GM18508 (cell line): ENCODE measurements around the gene HHLA2.

Source experiments
- ATAC-seq: cut with Tn5 transposase; IDR thresholded peaks from one replicate; pipeline ENCODE4 v1.9.1; 2021; ENCODE audit warnings: moderate number of reproducible peaks; ENCODE audit not compliant: insufficient read depth, unreplicated experiment

Gene HHLA2

DNA sequence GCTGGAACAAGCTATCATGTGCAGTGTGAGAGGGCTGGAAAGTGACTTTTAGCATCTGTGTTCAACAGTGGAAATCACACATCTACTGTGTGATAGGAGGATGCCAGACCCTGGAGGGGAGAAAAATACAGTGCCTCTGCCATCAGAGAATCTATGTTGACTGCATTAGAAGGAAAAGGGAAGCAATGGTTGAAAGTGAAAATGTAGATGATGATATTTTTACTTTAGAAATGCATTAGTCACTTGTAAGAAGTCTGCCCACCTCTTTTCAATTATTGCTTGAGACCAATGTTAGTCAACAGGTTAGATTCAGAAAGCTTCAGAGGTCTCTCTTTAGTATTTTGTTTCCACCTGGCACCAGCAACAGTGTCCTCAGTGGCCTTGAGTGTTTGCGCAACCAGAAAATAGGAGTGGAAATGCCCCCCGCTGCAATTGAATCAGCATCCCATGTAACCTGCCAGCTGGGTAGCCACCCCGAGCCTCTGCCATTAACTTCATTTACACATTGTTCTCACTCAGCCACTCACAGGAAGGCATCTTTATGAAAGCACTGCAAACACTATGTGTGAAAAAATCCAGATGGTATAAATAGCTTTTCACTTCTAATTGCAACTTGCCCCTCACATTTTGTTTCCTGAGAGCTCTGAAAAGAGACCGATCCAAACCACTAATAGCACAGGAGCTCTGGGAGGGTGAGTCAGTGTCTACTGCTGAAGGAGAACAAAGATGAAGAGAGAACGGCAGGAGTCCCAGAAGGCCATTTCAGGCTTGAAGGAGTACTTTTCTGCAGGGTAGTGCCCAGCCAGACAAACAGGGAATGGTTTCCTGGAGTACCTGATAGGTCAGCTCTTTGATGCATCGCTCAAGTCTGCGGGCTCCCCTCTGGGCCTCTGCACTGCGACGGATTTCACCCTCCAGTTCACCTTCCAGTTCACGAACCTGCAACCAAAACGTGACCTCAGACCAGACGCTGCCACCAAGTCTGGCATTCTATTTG, 92.1 kb downstream of the HHLA2 start:
- peak; percentile 85 for ATAC-seq

GRCh38 chr3:108389372-108389771, 93.0 kb downstream of the HHLA2 start:
- ATAC-seq, result no peak

DNA sequence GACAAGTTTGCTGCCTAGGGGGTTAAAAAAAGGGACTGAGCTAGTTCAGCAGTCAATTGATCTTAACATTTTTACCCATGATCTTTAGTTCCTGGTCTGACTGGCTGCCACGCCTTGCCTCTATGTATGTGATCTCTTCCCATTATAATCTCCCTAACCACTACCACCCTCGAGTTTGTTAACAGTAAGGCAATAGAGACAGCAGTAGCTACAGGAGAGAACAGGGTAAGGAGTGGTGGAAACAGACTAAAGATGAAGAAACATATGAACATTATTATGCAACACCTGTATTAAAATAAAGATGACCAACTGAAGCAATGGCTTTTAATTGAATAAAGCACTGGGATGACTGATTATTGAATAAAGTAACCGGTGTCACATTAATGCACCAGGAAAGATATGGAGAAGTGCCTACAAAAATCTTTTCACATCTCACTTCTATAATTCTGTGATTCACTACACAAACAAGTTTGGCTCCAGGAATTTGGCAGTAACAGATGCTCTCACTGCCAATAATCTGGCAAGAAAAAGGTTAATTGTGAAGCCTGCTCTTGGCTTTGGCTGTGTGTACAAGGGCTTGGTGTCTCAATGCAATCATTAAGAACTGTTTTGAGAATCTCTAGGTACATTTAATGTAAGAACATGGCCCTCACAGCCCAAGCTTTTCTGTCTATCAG, 95.7 kb downstream of the HHLA2 start:
- no peak for ATAC-seq

DNA sequence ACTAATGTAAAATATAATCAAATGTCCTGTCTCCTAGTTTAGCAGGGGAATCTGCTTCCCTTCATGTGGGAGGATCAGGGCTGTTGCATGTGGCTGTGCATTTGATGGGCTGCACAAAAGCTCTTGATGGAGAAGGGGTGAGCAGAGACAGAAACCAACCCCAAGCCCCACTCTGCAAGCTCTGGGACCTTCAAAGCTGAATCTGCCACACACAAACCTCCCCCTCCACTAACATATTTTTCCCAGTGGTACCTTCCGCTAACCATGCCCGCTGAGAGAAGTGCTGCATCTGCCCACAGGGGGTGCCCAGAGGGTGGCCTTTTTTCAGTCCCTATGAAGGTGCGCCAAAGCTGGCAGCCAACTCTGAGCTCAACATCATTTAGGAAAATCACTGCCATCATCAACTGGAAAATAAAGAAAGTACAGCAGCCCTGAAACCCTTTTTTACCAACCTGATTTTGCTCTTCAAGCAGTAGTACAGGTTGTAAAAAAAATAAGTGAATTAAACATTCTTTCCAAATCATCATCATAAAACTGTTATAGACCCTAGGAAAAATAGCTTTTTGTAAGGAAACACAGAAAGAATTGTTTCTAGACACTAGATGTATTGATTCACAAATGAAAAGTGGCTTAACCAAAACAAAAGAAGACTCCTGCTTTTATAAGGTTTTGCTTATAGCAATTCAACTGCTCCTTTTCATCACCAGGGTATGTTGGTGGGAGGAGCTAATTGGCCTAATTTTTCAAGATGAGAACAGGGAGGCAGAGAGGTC, 97.0 kb downstream of the HHLA2 start:
- no peak for ATAC-seq

DNA sequence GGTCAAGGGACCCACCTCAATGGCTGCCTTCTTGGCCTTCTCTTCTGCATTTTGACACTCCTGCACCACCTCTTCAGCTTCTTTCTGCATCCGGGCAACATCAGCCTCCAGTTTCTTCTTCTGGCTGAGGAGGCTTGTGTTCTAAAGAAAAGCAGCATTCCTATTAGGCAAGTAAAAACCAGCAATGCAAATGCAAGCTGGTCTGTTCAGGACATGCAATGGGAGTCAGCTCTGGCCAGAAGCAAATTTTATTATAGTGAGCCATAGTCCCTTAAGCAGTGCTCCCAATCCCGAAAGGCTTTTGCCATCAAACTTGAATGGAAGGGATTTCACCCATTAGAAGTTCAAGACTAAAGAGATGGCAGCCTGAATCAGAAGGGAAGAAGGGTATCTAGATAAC, 97.7 kb downstream of the HHLA2 start:
- ATAC-seq, result no peak

DNA sequence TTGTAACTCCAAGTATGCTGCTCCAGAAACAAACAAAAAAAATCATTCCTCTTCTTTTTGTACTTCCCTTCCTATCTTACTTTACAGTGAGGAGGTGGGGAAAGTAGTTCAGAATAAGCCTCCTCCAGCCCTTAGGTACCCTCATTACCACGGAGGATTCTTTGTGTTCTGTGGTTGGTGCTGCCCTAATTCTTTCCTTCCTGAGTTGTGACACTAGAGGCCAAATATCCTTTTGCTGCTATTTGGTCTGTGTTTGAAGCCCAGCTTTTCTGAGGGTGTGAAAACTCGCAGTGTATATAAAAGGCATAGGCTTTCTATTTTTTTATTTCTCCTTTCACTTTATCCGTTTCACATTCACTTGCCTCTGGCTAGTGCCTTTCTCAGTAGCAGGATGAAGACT, 98.2 kb downstream of the HHLA2 start:
- no peak for ATAC-seq

DNA sequence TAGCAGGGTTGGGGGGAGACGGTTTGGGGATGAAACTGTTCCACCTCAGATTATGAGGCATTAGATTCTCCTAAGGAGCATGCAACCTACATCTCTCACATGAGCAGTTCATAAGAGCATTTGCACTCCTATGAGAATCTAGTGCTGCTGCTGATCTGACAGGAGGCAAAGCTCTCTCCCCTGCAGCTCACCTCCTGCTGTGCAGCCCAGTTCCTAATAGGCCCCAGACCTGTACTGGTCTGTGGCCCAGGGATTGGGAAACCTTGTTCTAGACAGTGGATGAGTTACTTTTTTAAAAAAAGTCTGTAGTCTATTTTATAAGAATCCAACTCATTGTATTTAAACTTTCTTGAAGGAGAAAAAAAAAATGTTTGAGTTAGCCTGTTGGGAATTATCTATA, 100.0 kb downstream of the HHLA2 start:
- no peak for ATAC-seq

- no peak for ATAC-seq
Observed at GRCh38 chr3:108398510-108398909, 102.2 kb downstream of the HHLA2 start.

DNA sequence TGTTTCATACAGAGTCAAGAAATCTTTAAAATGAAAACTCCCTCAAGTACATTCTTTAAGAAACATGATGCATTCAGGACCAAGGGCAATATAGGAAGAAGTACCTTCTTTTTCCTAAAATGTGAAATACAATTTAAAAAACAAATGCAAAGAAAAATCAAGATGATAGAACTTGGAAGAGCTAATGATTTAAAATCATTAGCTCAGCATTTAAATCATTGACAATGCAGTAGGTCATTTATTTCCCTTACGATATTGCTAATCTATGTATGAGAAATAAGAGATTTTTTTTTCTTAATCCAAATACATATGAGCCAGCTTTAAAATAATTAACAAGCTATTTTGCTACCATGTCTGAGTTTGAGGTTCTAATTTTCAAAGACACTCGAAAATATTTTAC, 105.5 kb downstream of the HHLA2 start:
- no peak for ATAC-seq

- ATAC-seq, result no peak
Observed at GRCh38 chr3:108403198-108403597, 106.8 kb downstream of the HHLA2 start.

GRCh38 chr3:108403686-108404345, 107.5 kb downstream of the HHLA2 start:
- no peak for ATAC-seq

GRCh38 chr3:108404368-108404767, 108.0 kb downstream of the HHLA2 start:
- ATAC-seq, result no peak

GRCh38 chr3:108406063-108406660, 109.8 kb downstream of the HHLA2 start:
- ATAC-seq, result no peak

DNA sequence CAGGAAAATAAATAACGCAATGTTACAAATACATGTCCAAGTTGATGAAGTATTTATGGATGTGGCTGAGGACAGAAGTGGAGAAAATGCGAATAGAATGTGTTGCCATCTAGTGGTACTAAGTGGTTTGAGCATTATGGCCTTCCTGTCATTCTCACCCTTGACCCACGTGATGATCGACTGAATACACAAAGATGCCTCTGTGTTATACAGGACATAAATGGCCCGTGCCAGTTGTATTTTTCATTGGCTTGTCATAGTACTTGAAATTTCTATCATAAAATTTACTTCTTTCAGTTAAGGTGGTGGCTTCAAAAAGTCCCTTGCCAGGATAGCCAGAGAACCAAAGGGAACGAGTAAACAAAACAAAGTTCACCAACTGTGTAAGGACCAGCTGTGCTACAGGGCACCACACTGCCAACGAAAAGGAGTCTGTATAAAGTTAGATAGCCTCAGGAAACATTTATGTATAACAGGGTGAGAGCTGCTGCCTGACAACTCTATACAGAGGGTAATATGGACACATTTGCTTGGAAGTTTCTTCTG, 110.4 kb downstream of the HHLA2 start:
- peak; percentile 84 for ATAC-seq

- no peak for ATAC-seq
Observed at GRCh38 chr3:108407886-108408285, 111.5 kb downstream of the HHLA2 start.

- no peak for ATAC-seq
Observed at GRCh38 chr3:108408883-108409799, 112.8 kb downstream of the HHLA2 start.

DNA sequence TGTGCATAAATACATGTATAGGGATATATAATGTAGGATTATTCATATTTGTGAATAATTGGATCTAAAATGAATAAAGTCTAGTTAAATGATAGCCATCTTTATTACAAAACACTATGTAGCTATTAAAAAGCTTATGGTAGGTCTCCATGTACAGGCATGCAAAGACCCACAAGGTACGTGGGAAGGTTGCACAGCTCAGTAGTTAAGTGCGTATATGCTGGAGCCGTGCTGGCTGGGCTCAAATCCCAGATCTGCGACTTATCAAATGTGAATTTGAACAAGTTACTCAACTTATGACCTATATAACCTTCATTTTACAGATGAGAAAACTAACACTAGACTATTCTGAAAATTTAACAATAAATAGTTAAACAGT, 113.4 kb downstream of the HHLA2 start:
- no peak for ATAC-seq

GRCh38 chr3:108410531-108410984, 114.2 kb downstream of the HHLA2 start:
- ATAC-seq, result no peak
